Endothelial cell of umbilical vein (primary cell): ENCODE measurements around the gene RET. TPM values are rescaled to one million over a fixed set of nuclear protein-coding genes. Genes with fewer than 3 reads are reported as not detected.

Experiments
- BruUV-seq: library from RNA; stranded (reverse); fragments of 400-500 nt; replicated peaks from 2 replicates; lab custom pipeline; 2021; lab: Mats Ljungman, UMichigan
- CTCF ChIA-PET: fragments of 300-600, 350-600 bp; sonication (Branson Sonifier 250); formaldehyde crosslinking; loops from one replicate; lab custom pipeline; 2021; ENCODE audit warnings: antibody characterized with exemption, inconsistent platforms; lab: Charles Lee
- POLR2A ChIA-PET: fragments of 300-600, 350-600 bp; sonication (Branson Sonifier 250); formaldehyde crosslinking; loops from one replicate; lab custom pipeline; 2021; ENCODE audit warnings: antibody characterized with exemption, inconsistent platforms; lab: Charles Lee
- DNase-seq: peaks from one replicate; pipeline ENCODE4 v3.0.0-alpha.2; 2011; ENCODE audit warnings: low read depth, low spot score
- FAIRE-seq: peaks from 2 replicates; lab custom pipeline; 2011; peaks lifted over from hg19 to GRCh38; lab: Jason Lieb, UNC
- H2AFZ ChIP-seq: 2 replicates; pipeline ENCODE4 v1.6.0; 2012; ENCODE audit warnings: low read depth, low read length, control low read depth, inconsistent platforms
- H3K27ac ChIP-seq: 2 replicates; pipeline ENCODE4 v1.5.1; 2011; ENCODE audit warnings: low read depth, mild to moderate bottlenecking, control low read depth, low read length, moderate library complexity; ENCODE audit not compliant: insufficient read depth
- H3K27me3 ChIP-seq, 2 experiments: 2 replicates each; pipeline versions ENCODE4 v1.6.0 to v1.6.1; 2011; ENCODE audit warnings: low read length in 2 of 2, mixed read lengths in 1 of 2; ENCODE audit not compliant: control insufficient read depth in 2 of 2, insufficient read depth in 2 of 2
- H3K36me3 ChIP-seq, 2 experiments: 2 replicates in 1 of 2; 3 replicates in 1 of 2; pipeline ENCODE4 v1.5.1; 2011; ENCODE audit warnings: low read length in 2 of 2, mild to moderate bottlenecking in 1 of 2, moderate library complexity in 1 of 2; ENCODE audit not compliant: control insufficient read depth in 2 of 2, insufficient read depth in 2 of 2; ENCODE audit errors: extremely low read depth in 1 of 2
- H3K4me1 ChIP-seq: 3 replicates; pipeline ENCODE4 v1.5.1; 2011; ENCODE audit warnings: mild to moderate bottlenecking, low read length; ENCODE audit not compliant: control insufficient read depth, insufficient read depth; ENCODE audit errors: extremely low read depth
- H3K4me2 ChIP-seq: 2 replicates; pipeline ENCODE4 v1.6.1; 2011; ENCODE audit warnings: low read length, control low read depth, mixed read lengths; ENCODE audit not compliant: insufficient read depth
- H3K4me3 ChIP-seq, 3 experiments: fragments of 200-600 bp in 1 of 3; sonication (generic), shearing (Covaris generic) in 1 of 3; replicated peaks in 1 of 3; 2 replicates each; pipeline ENCODE4 v1.5.1; 2011 to 2016; ENCODE audit warnings: control low read depth in 3 of 3, low read length in 3 of 3, mild to moderate bottlenecking in 2 of 3, inconsistent platforms in 1 of 3, low read depth in 1 of 3, moderate library complexity in 1 of 3; ENCODE audit not compliant: insufficient read depth in 1 of 3
- H3K79me2 ChIP-seq: 2 replicates; pipeline ENCODE4 v1.6.0; 2012; ENCODE audit warnings: low read length, inconsistent platforms; ENCODE audit not compliant: control insufficient read depth, insufficient read depth
- H3K9ac ChIP-seq: replicated peaks from 2 replicates; pipeline ENCODE3; 2011; ENCODE audit warnings: low read length, control low read depth; ENCODE audit not compliant: insufficient read depth; ENCODE audit errors: extremely low read depth
- H3K9me1 ChIP-seq: replicated peaks from 3 replicates; pipeline ENCODE4 v1.6.0; 2011; ENCODE audit warnings: mild to moderate bottlenecking, low read length; ENCODE audit not compliant: control insufficient read depth, insufficient read depth; ENCODE audit errors: extremely low read depth
- H3K9me3 ChIP-seq: replicated peaks from 2 replicates; pipeline ENCODE4 v1.5.1; 2012; ENCODE audit warnings: low read length, inconsistent platforms; ENCODE audit not compliant: control insufficient read depth, insufficient read depth
- H4K20me1 ChIP-seq: replicated peaks from 2 replicates; pipeline ENCODE3; 2011; ENCODE audit warnings: mild to moderate bottlenecking, low read length; ENCODE audit not compliant: control insufficient read depth, insufficient read depth; ENCODE audit errors: extremely low read depth
- CTCF ChIP-seq, 2 donors: IDR thresholded peaks; 1 replicate in 1 of 2; 2 replicates in 1 of 2; pipeline ENCODE4 v1.5.1; 2011; ENCODE audit warnings: low read length in 2 of 2, mild to moderate bottlenecking in 2 of 2, moderate library complexity in 2 of 2, control low read depth in 1 of 2, inconsistent platforms in 1 of 2, low read depth in 1 of 2; ENCODE audit not compliant: insufficient read depth in 1 of 2; ENCODE audit errors: extremely low read depth in 1 of 2
- EZH2 ChIP-seq: IDR thresholded peaks from 2 replicates; pipeline ENCODE4 v1.6.1; 2012; ENCODE audit warnings: borderline replicate concordance, low read depth, mild to moderate bottlenecking, moderate library complexity, low read length, inconsistent platforms; ENCODE audit not compliant: severe bottlenecking
- FOS ChIP-seq: IDR thresholded peaks from 2 replicates; pipeline ENCODE4 v1.6.1; 2011; ENCODE audit warnings: mild to moderate bottlenecking, low read length, moderate library complexity, borderline replicate concordance; ENCODE audit not compliant: insufficient read depth
- GATA2 ChIP-seq: IDR thresholded peaks from 2 replicates; pipeline ENCODE4 v1.7.0; 2011; ENCODE audit warnings: low read depth, mild to moderate bottlenecking, moderate library complexity, mixed read lengths, low read length; ENCODE audit not compliant: insufficient read length, insufficient read depth
- JUN ChIP-seq: IDR thresholded peaks from 2 replicates; pipeline ENCODE4 v1.6.1; 2011; ENCODE audit warnings: borderline replicate concordance, low read depth; ENCODE audit not compliant: insufficient read length, insufficient read depth
- MAX ChIP-seq: IDR thresholded peaks from 2 replicates; pipeline ENCODE4 v1.6.1; 2011; ENCODE audit not compliant: insufficient read depth, insufficient read length
- MYC ChIP-seq: IDR thresholded peaks from one replicate; pipeline ENCODE4 v1.6.1; 2011; ENCODE audit warnings: mild to moderate bottlenecking, low read depth, low read length
- POLR2A ChIP-seq: IDR thresholded peaks from 2 replicates; pipeline ENCODE4 v1.6.1; 2012; ENCODE audit warnings: low read depth, mild to moderate bottlenecking, control low read depth, low read length
- POLR2AphosphoS5 ChIP-seq: IDR thresholded peaks from 2 replicates; pipeline ENCODE4 v1.6.1; 2012; ENCODE audit warnings: low read depth, mild to moderate bottlenecking, control low read depth, low read length, moderate library complexity; ENCODE audit not compliant: insufficient read depth
- dilution Hi-C: fragments of 300-500 bp; cut with MboI; formaldehyde crosslinking; loops from one replicate; pipeline ENCODE4 v1.15.0; 2019; ENCODE audit warnings: low sequenced_read_pairs; ENCODE audit not compliant: extremely low pct_ligation_motif_present
- intact Hi-C: fragments of 100-400 bp; cut with micrococcal nuclease; formaldehyde crosslinking; loops from one replicate; pipeline ENCODE4 v1.10.0; 2022
- polyA plus RNA-seq, 4 experiments: library from polyadenylated mRNA; depleted of rRNA in 3 of 4; stranded (reverse) in 3 of 4; unstranded in 1 of 4; fragments of >200 nt; gene quantifications; 2 replicates each; pipeline versions ENCODE4 v1.2.1 to v1.2.3, GENCODE V29; 2011 to 2012; ENCODE audit warnings: missing spikeins in 1 of 4
- total RNA-seq: library from RNA; stranded (reverse); gene quantifications from 2 replicates; pipeline ENCODE4 v1.2.3, GENCODE V29; 2021

RET gene
- total and polyA plus RNA-seq, 2 donors (not counting 3 experiments of a cell fraction or from before 2014, with no cell fraction given), result 0.04 to 0.22 TPM

GRCh38 chr10:43040482-43041256 is 36.2 kb upstream of the RET start:
- Histone ChIP-seq H3K9me3 (no peaks in the 10 kb centered on the region), H3K79me2 (no peaks in the 10 kb centered on the region), H3K27ac (no peak overlapping the region), H3K4me3 (no peak overlapping the region), H3K27me3 (no peaks in the 10 kb centered on the region), H2AFZ (no peak overlapping the region), H4K20me1 (no peaks in the 10 kb centered on the region), H3K4me1 (no peaks in the 10 kb centered on the region), H3K9me1 (no peaks in the 10 kb centered on the region), H3K4me2 (no peak overlapping the region), H3K36me3 (no peaks in the 10 kb centered on the region), H3K9ac (no peak overlapping the region)
- no TSS peak for BruUV-seq
- POLR2A ChIA-PET, result no interaction called here
- intact Hi-C loops (no loop called here), dilution Hi-C loops (no loop called here)
- DNase-seq (no peak), FAIRE-seq (no peak)
- TF ChIP-seq FOS (no peak), MAX (no peak), GATA2 (no peak), JUN (no peak), EZH2 (no peak), POLR2AphosphoS5 (no peak), CTCF (IDR thresholded peaks at IDR 0.05; ENCODE audit: extremely low read depth in 1 of 2, insufficient read depth in 1 of 2, low read depth in 1 of 2, low read length in 2 of 2) (no peak), POLR2A (no peak), MYC (no peak)
- CTCF ChIA-PET, result no interaction called here
